Memory B cell (primary cell): Measurements from ENCODE around the gene ASB2.

ENCODE experiments used
- ATAC-seq: fragments of 150-1000 bp; cut with Tn5 transposase; 2 replicates; pipeline ENCODE4 v1.10.0; 2021; ENCODE audit warnings: low read depth, mild to moderate bottlenecking, moderate library complexity
- DNase-seq, 2 donors: peaks; one replicate each; pipeline ENCODE4 v3.0.0; 2022; ENCODE audit warnings: low spot score in 2 of 2
- H3K27ac Mint-ChIP-seq: one replicate; pipeline ENCODE4 v1.8.0; 2022; ENCODE audit warnings: mild to moderate bottlenecking, moderate library complexity, mixed read lengths
- H3K27me3 Mint-ChIP-seq: one replicate; pipeline ENCODE4 v1.8.0; 2022; ENCODE audit warnings: mixed read lengths
- H3K36me3 Mint-ChIP-seq: one replicate; pipeline ENCODE4 v1.8.0; 2022; ENCODE audit warnings: mild to moderate bottlenecking, mixed read lengths
- H3K4me1 Mint-ChIP-seq: one replicate; pipeline ENCODE4 v1.8.0; 2022; ENCODE audit warnings: mixed read lengths
- H3K4me3 Mint-ChIP-seq: one replicate; pipeline ENCODE4 v1.8.0; 2022; ENCODE audit warnings: mild to moderate bottlenecking, moderate library complexity, mixed read lengths
- H3K9me3 Mint-ChIP-seq: one replicate; pipeline ENCODE4 v1.8.0; 2022; ENCODE audit warnings: mixed read lengths

Gene ASB2

GRCh38 chr14:93936245-93936644 is 40.1 kb downstream of the ASB2 start:
- H3K4me1 Mint-ChIP-seq: peaks cover 2% of the 10 kb centered on the region
- H3K27ac Mint-ChIP-seq: no peak overlapping the region
- DNase-seq: no peak
- no peaks in the 10 kb centered on the region for H3K27me3 Mint-ChIP-seq
- peak; percentile 20 for ATAC-seq
- H3K9me3 Mint-ChIP-seq: no peaks in the 10 kb centered on the region
- H3K4me3 Mint-ChIP-seq: no peak overlapping the region
- H3K36me3 Mint-ChIP-seq: peaks cover 2% of the 10 kb centered on the region

DNA sequence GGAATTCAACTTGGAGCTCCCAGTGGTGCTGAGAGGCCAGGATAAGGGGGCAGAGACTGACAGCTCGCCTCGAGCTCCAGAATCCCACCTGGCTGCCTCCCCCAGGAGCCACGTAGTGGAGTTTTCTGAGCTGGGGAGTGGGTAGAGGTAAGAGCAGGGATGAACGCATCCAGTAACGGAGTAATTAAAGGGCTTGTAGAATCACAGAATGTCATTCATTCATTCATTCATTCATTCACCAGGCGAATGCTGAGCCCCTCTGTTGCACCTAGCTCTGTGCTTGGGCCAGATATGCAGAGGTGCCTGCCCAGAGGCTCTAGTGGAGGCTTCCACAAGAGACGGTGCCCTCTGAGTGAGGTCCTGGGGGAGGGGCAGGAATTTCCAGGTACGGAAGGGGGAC is 41.2 kb downstream of the ASB2 start:
- Mint-ChIP-seq H3K4me3 (no peak overlapping the region), H3K27ac (no peak overlapping the region), H3K36me3 (peaks cover 2% of the 10 kb centered on the region), H3K9me3 (no peaks in the 10 kb centered on the region), H3K27me3 (no peaks in the 10 kb centered on the region), H3K4me1 (peaks cover 2% of the 10 kb centered on the region)
- DNase-seq (no peak), ATAC-seq (no peak)

DNA sequence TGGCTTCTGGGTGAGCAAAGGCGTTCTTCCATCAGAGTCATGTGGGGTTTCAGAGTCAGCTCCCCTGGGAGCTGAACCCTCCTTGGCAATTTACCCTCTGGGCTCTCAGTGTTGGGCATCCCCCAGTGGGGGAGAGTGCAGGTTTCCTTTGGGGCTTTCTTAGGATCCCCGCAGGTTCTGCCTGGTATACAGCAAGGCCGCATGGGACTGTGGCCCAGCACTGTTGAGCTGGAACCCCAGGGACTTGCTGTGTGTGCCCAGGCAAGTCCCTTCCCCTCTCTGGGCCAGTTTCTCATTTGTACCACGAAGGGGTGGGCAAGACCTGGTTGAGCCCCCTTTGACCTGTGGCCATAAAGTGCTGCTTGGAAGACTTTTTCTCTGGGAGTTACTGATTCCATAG is 43.7 kb downstream of the ASB2 start:
- Mint-ChIP-seq H3K27me3 (peaks cover 3% of the 10 kb centered on the region), H3K27ac (no peak overlapping the region), H3K36me3 (peaks cover 2% of the 10 kb centered on the region), H3K9me3 (no peaks in the 10 kb centered on the region), H3K4me1 (peaks cover 2% of the 10 kb centered on the region), H3K4me3 (no peak overlapping the region)
- DNase-seq (no peak), ATAC-seq (no peak)

GRCh38 chr14:93930989-93931307 is 45.4 kb downstream of the ASB2 start:
- H3K4me3 Mint-ChIP-seq: no peak overlapping the region

GRCh38 chr14:93930296-93930988 is 45.9 kb downstream of the ASB2 start:
- DNase-seq: no peak
- no peaks in the 10 kb centered on the region for H3K9me3 Mint-ChIP-seq
- H3K27ac Mint-ChIP-seq: no peak overlapping the region
- peaks cover 2% of the 10 kb centered on the region for H3K36me3 Mint-ChIP-seq
- peaks cover 4% of the 10 kb centered on the region for H3K27me3 Mint-ChIP-seq
- no peak for ATAC-seq
- H3K4me1 Mint-ChIP-seq: no peaks in the 10 kb centered on the region
- H3K4me3 Mint-ChIP-seq: no peak overlapping the region

More at GRCh38 chr14:93930989-93931307, 45.4 kb downstream of the ASB2 start:
- H3K27me3 Mint-ChIP-seq: peaks cover 3% of the 10 kb centered on the region
- H3K36me3 Mint-ChIP-seq: peaks cover 2% of the 10 kb centered on the region
- no peak for ATAC-seq
- H3K9me3 Mint-ChIP-seq: no peaks in the 10 kb centered on the region
- no peak for DNase-seq
- H3K4me1 Mint-ChIP-seq: no peaks in the 10 kb centered on the region
- no peak overlapping the region for H3K27ac Mint-ChIP-seq

DNA sequence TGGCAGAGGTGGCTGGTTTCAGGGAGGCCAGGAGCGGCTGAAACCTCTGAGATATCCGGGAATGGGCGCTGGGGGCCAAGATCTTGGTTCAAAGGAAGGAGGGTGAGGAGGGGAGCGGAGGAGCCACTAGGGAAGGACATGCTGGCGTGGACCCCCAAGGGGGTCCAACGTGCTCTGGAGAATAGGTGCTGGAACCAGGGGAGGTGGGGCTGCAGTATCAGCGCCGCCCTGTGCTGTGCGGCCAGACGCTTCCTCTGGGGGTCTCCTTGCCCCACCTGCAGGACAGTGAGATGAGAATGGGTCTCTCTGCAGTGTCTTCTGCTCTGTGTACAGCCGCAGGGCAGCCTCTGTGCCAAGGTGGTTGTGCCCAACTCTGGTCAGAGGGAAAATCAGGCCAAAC is 46.7 kb downstream of the ASB2 start:
- DNase-seq: no peak
- Mint-ChIP-seq H3K27ac (no peak overlapping the region), H3K9me3 (no peaks in the 10 kb centered on the region), H3K27me3 (peaks cover 4% of the 10 kb centered on the region), H3K36me3 (peaks cover 2% of the 10 kb centered on the region), H3K4me1 (no peaks in the 10 kb centered on the region), H3K4me3 (no peak overlapping the region)
- ATAC-seq: no peak

- H3K4me3 Mint-ChIP-seq: no peak overlapping the region
- peaks cover 4% of the 10 kb centered on the region for H3K27me3 Mint-ChIP-seq
- H3K27ac Mint-ChIP-seq: no peak overlapping the region
- no peaks in the 10 kb centered on the region for H3K9me3 Mint-ChIP-seq
- no peak for ATAC-seq
- DNase-seq: no peak
- H3K4me1 Mint-ChIP-seq: no peaks in the 10 kb centered on the region
- H3K36me3 Mint-ChIP-seq: peaks cover under 1% of the 10 kb centered on the region
Observed at GRCh38 chr14:93929048-93929535, 47.3 kb downstream of the ASB2 start.

DNA sequence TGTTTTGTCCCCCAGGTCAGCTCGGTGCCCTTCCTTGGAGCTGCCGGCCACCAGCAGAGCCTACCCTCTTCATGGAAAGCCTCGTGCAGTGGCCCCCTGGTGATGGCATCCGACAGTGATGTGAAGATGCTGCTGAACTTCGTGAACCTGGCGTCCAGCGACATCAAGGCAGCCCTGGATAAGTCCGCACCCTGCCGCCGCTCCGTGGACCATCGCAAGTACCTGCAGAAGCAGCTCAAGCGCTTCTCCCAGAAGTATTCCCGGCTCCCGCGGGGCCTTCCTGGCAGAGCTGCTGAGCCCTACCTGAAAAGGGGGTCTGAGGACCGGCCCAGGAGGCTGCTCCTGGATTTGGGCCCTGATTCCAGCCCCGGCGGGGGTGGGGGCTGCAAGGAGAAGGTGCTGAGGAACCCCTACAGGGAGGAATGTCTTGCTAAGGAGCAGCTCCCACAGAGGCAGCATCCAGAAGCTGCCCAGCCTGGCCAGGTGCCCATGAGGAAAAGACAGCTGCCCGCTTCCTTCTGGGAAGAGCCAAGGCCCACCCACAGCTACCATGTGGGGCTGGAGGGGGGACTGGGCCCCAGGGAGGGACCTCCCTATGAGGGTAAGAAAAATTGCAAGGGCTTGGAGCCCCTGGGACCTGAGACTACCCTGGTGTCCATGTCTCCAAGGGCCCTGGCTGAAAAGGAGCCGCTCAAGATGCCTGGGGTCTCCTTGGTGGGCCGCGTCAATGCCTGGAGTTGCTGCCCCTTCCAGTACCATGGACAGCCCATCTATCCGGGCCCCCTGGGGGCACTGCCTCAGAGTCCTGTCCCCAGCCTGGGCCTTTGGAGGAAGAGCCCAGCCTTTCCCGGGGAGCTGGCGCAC is 48.0 kb downstream of the ASB2 start:
- ATAC-seq: no peak

GRCh38 chr14:93927800-93928145 is 48.6 kb downstream of the ASB2 start:
- H3K4me1 Mint-ChIP-seq: no peaks in the 10 kb centered on the region
- no peak overlapping the region for H3K27ac Mint-ChIP-seq
- ATAC-seq (peak; percentile 24), DNase-seq (no peak)
- peaks cover 4% of the 10 kb centered on the region for H3K27me3 Mint-ChIP-seq
- no peak overlapping the region for H3K4me3 Mint-ChIP-seq
- no peaks in the 10 kb centered on the region for H3K36me3 Mint-ChIP-seq
- no peaks in the 10 kb centered on the region for H3K9me3 Mint-ChIP-seq

More for the DNA sequence above, 48.0 kb downstream of the ASB2 start:
- H3K27ac Mint-ChIP-seq: no peak overlapping the region
- no peaks in the 10 kb centered on the region for H3K4me1 Mint-ChIP-seq
- no peak overlapping the region for H3K4me3 Mint-ChIP-seq
- H3K36me3 Mint-ChIP-seq: no peaks in the 10 kb centered on the region
- DNase-seq: no peak
- no peaks in the 10 kb centered on the region for H3K9me3 Mint-ChIP-seq
- H3K27me3 Mint-ChIP-seq: peaks cover 4% of the 10 kb centered on the region

DNA sequence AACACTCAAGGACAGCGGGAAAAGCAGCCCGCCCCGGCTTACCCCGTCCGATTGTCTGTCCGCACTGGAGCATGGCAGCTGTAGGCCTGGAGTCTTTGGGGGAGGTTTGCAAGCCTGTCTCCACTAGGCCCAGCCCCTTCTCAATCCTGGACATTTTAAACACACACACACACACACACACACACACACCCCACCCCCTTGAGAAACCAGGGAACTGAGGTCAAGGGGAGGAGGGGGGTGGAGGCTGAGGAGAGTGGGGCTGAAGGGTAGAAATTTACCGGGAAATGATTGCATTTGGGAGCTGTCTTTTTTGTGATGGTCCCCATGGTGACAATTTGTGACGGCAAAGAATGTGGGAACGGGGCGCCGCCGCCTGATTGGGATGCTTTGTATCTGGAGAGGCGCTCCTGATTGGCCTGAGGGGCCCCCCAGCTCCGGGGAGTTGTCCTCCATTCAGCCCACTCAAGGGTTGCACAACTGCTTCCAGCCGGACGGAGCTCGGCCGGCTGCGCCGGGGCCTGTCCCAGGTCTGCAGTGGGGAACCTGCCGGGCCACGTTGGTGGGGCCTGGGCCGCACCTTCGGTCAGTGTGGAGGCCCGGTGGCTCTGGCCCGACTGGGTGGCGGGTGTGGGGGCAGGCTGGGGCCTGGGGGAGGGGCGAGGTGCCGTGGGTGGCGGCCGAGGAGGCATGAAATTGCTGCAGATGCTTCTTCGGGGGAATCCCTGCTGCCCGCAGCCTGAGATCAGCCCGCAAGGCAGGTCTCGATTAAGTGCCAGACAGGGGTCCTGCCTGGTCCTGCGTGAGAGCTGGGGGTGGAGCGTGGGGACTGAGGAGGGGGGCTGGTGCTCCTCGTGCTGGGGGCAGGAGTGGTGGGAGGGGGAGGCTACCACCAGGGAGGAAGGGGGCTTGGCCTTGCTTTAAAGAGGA is 49.2 kb downstream of the ASB2 start, which contains the start of gene FAM181A:
TSS of gene FAM181A (plus strand) at position 472 of the 927 bp plus-strand sequence. CDS start 942 bp downstream, outside the sequence.
- DNase-seq: no peak
- H3K27me3 Mint-ChIP-seq: peaks cover 4% of the 10 kb centered on the region
- no peaks in the 10 kb centered on the region for H3K36me3 Mint-ChIP-seq
- H3K9me3 Mint-ChIP-seq: no peaks in the 10 kb centered on the region
- ATAC-seq: no peak
- H3K4me1 Mint-ChIP-seq: no peaks in the 10 kb centered on the region
- H3K4me3 Mint-ChIP-seq: no peak within 1 kb of the TSS
- no peak within 1 kb of the TSS for H3K27ac Mint-ChIP-seq

DNA sequence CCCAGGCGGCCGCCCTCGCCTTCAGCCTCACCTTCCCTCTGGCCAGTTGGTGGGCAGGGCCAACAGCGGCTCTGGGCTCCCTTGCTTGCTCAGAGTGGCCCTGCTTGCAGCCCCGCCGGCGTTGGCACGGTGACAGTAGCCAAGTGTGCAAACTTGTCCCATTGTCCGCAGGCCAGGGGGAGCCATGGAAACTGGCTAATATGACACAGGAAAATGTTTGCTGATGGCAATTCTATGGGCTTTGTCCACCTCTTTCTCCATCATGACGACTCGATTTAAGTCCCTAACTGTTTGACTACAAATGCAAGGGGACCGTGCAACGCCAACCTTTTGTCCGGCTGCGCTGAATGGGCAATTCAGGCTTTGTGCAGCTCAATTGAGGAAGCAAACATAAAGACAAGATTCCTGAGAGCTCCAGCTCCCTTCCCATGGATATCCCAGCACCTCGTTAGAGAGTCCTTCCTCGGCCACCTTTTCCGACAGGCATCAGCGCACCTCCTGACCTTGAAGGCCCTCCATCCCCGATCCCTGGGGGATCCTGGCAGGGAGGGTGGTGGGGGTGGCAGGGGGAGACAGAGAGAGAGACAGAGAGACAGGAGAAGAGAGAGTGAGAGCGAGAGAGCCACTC is 50.0 kb downstream of the ASB2 start:
- H3K9me3 Mint-ChIP-seq: no peaks in the 10 kb centered on the region
- no peaks in the 10 kb centered on the region for H3K4me1 Mint-ChIP-seq
- H3K4me3 Mint-ChIP-seq: no peak overlapping the region
- ATAC-seq (no peak), DNase-seq (no peak)
- H3K27me3 Mint-ChIP-seq: peaks cover 4% of the 10 kb centered on the region
- H3K36me3 Mint-ChIP-seq: no peaks in the 10 kb centered on the region
- no peak overlapping the region for H3K27ac Mint-ChIP-seq

DNA sequence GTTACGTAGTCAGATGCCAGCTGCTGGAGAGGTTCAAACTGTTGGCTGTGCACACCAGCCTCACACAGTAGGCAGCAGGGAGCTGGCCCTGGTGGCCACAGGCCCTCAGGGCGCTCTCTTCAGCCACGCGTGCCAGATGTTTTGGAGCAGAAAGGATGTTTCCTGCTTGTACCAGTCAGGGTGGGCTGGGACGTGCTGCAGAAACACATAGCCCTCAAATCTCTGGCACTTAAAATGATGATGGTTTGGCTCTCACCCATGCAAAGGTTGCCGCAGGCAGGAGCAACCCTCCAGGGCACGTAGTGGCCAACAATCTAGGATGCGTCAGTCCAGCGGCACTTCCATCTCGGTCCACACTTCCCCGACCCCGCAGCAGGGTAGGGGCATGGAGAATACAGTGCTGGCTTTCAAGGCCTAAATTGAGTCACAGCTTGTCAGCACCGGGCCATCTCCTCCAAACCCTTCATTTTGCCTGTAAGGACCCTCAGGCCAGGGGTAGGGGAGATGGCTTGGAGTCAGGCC is 50.9 kb downstream of the ASB2 start:
- Mint-ChIP-seq H3K27me3 (peaks cover 4% of the 10 kb centered on the region), H3K4me3 (no peak overlapping the region), H3K36me3 (no peaks in the 10 kb centered on the region), H3K4me1 (no peaks in the 10 kb centered on the region), H3K9me3 (no peaks in the 10 kb centered on the region), H3K27ac (no peak overlapping the region)
- no peak for DNase-seq
- ATAC-seq: no peak

DNA sequence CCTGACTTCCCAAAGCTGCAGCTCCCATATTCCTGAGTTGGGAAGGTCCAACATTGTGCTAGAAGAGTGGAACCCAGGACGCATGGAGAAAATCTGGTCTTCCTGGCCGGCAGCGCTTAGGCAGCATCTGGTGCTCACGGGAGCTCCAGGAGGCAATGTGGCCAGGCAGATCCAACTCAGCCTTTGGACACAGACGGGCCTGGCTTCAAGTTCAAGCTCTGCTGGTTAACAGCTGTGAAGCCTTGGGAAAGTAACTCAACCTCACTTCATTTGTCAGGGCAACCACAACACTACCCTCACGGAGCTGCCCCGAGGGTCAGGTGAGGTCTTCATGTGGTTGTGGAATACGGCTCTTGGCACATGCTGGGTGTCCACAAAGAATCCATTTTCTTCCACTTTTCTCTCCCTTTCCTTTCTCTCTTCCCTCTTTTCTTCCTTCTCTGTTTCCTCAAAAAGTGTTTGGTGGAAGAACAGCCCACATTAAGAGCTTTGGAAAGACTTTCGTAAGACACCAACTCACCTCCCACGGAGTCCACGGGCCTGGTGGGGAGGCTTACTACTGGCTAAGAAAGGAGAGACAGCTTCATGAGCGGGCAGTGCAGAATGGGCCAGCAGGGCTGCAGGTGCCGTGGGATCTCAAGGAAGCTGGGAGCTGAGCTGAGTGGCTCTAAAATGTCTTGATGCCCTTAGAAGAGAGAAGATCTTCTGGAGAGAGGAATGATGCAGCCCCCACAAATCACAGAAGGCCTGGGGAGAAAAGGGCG is 51.6 kb downstream of the ASB2 start:
- no peak for ATAC-seq
- Mint-ChIP-seq H3K4me3 (no peak overlapping the region), H3K27ac (no peak overlapping the region), H3K4me1 (no peaks in the 10 kb centered on the region), H3K9me3 (no peaks in the 10 kb centered on the region), H3K27me3 (peaks cover 4% of the 10 kb centered on the region), H3K36me3 (no peaks in the 10 kb centered on the region)
- no peak for DNase-seq
